ENCODE results near the gene EXD3. TPM values are rescaled to one million over a fixed set of nuclear protein-coding genes. Genes with fewer than 3 reads are reported as not detected.

EXD3 gene
- polyA plus RNA-seq, 1 of the 3 experiments (the other 2 are of a cell fraction): 11.5 TPM

DNA sequence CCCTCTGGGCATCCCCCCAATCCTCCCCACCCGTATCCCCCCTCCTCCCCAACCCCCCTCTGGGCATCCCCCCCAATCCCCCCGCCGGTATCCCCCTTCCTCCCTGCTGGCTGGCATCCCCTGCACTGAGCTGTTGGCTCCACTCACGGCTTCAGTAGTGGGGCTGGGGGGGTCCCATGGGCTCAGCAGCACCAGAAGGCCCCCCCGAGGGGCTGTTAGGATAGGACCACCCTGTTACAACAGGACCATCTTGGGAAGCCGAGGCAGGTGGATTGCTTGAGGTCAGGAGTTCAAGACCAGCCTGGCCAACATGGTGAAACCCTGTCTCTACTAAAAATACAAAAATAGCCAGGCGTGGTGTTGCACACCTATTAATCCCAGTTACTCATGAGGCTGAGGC, 42.4 kb downstream of the EXD3 start (continued):
- TF ChIP-seq ZBTB33 (IDR thresholded peaks at IDR 0.05; ENCODE audit: borderline replicate concordance, low read depth): no peak
- TF ChIP-seq SIN3A (IDR thresholded peaks at IDR 0.05; ENCODE audit: borderline replicate concordance, low read depth, low read length): no peak
- TF ChIP-seq RAD21 (IDR thresholded peaks at IDR 0.05; ENCODE audit: low read length): no peak
- TF ChIP-seq, protein P1, sequence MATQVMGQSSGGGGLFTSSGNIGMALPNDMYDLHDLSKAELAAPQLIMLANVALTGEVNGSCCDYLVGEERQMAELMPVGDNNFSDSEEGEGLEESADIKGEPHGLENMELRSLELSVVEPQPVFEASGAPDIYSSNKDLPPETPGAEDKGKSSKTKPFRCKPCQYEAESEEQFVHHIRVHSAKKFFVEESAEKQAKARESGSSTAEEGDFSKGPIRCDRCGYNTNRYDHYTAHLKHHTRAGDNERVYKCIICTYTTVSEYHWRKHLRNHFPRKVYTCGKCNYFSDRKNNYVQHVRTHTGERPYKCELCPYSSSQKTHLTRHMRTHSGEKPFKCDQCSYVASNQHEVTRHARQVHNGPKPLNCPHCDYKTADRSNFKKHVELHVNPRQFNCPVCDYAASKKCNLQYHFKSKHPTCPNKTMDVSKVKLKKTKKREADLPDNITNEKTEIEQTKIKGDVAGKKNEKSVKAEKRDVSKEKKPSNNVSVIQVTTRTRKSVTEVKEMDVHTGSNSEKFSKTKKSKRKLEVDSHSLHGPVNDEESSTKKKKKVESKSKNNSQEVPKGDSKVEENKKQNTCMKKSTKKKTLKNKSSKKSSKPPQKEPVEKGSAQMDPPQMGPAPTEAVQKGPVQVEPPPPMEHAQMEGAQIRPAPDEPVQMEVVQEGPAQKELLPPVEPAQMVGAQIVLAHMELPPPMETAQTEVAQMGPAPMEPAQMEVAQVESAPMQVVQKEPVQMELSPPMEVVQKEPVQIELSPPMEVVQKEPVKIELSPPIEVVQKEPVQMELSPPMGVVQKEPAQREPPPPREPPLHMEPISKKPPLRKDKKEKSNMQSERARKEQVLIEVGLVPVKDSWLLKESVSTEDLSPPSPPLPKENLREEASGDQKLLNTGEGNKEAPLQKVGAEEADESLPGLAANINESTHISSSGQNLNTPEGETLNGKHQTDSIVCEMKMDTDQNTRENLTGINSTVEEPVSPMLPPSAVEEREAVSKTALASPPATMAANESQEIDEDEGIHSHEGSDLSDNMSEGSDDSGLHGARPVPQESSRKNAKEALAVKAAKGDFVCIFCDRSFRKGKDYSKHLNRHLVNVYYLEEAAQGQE (IDR thresholded peaks at IDR 0.05; ENCODE audit: low read depth, low read length): no peak
- no peak for TF ChIP-seq FOXJ3 (CRISPR knock-in tag; IDR thresholded peaks at IDR 0.05)

- H3K36me3 ChIP-seq (replicated peaks in 1 of 2; ENCODE audit: control insufficient read depth in 1 of 2, insufficient read depth in 2 of 2, low read length in 1 of 2): no peaks in the 10 kb centered on the region
- H3K9ac ChIP-seq: no peak overlapping the region
- H2AFZ ChIP-seq (ENCODE audit: low read depth): no peak overlapping the region
- ChIA-PET POLR2A (interaction anchor here (0.8 kb wide), 1 partner anchor 20 kb away, joined by 3 read pairs; no protein-coding TSS in a partner anchor), CTCF (no interaction called here)
- no peaks in the 10 kb centered on the region for H3K9me2 ChIP-seq
- TF ChIP-seq TCF12 (IDR thresholded peaks at IDR 0.05): no peak
- TF ChIP-seq GABPA (IDR thresholded peaks at IDR 0.05; ENCODE audit: low read depth): no peak
- TF ChIP-seq RFX5 (IDR thresholded peaks at IDR 0.05; ENCODE audit: low read length): no peak
- no peak for TF ChIP-seq RXRA (IDR thresholded peaks at IDR 0.05; ENCODE audit: borderline replicate concordance, low read depth)
- TF ChIP-seq FOXJ3 (CRISPR knock-in tag; IDR thresholded peaks at IDR 0.05): no peak
- no peak for TF ChIP-seq NRF1 (IDR thresholded peaks at IDR 0.05; ENCODE audit: low read depth, low read length)
- TF ChIP-seq CHD2 (IDR thresholded peaks at IDR 0.05; ENCODE audit: low read length, partially characterized antibody): no peak
- TF ChIP-seq, protein P2, sequence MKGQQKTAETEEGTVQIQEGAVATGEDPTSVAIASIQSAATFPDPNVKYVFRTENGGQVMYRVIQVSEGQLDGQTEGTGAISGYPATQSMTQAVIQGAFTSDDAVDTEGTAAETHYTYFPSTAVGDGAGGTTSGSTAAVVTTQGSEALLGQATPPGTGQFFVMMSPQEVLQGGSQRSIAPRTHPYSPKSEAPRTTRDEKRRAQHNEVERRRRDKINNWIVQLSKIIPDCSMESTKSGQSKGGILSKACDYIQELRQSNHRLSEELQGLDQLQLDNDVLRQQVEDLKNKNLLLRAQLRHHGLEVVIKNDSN (IDR thresholded peaks at IDR 0.05; ENCODE audit: borderline replicate concordance, low read depth): no peak
- no peak for TF ChIP-seq YY1 (IDR thresholded peaks at IDR 0.05; ENCODE audit: low read depth)
- TF ChIP-seq JUND (IDR thresholded peaks at IDR 0.05): no peak
- TF ChIP-seq USF2 (IDR thresholded peaks at IDR 0.05; ENCODE audit: borderline replicate concordance, low read depth, low read length): no peak
- no peak for TF ChIP-seq RCOR1 (IDR thresholded peaks at IDR 0.05; ENCODE audit: low read length)
- TF ChIP-seq SMC3 (IDR thresholded peaks at IDR 0.05; ENCODE audit: low read depth, low read length): no peak
- TF ChIP-seq MEF2A (IDR thresholded peaks at IDR 0.05; ENCODE audit: borderline replicate concordance, low read depth): no peak
- TF ChIP-seq MAX (IDR thresholded peaks at IDR 0.05; ENCODE audit: low read depth): no peak
- TF ChIP-seq TAF1 (IDR thresholded peaks at IDR 0.05; ENCODE audit: borderline replicate concordance, low read depth, low read length): no peak
- no peak for TF ChIP-seq EP300 (IDR thresholded peaks at IDR 0.05; ENCODE audit: borderline replicate concordance in 1 of 2, low read depth in 1 of 2, low read length in 1 of 2)
- TF ChIP-seq ZBTB33 (IDR thresholded peaks at IDR 0.05; ENCODE audit: borderline replicate concordance, low read depth): no peak
- no peak overlapping the region for H3K27ac ChIP-seq (ENCODE audit: low read depth in 2 of 2, low read length in 1 of 2)
- no peaks in the 10 kb centered on the region for H3K9me3 ChIP-seq
- H4K20me1 ChIP-seq (ENCODE audit: insufficient read depth): no peaks in the 10 kb centered on the region
- DNase-seq: peak; percentile 32
- WGBS (ENCODE audit: low lambda C conversion rate): 77% methylated on average over 16 of the region's 16 CpGs
- no peaks in the 10 kb centered on the region for H3K79me2 ChIP-seq (ENCODE audit: insufficient read depth)
- H3K27me3 ChIP-seq (ENCODE audit: insufficient read depth): no peaks in the 10 kb centered on the region
- no peak overlapping the region for H3K4me2 ChIP-seq
- no peak overlapping the region for H3K4me3 ChIP-seq (ENCODE audit: low read depth in 2 of 2, low read length in 1 of 2)
- no peaks in the 10 kb centered on the region for H3F3A ChIP-seq (replicated peaks; ENCODE audit: insufficient read depth)
- no peaks in the 10 kb centered on the region; a peak in 1 of 4 replicates for H3K4me1 ChIP-seq (ENCODE audit: control insufficient read depth in 1 of 2, insufficient read depth in 2 of 2, low read depth in 1 of 2, low read length in 1 of 2)
These were observed 42.8 kb downstream of the EXD3 start for GRCh38 chr9:137380171-137380570.

Measured in SK-N-SH (cell line).